Gastroesophageal sphincter (tissue), 4 donors: Measurements from ENCODE around the gene SLC39A1. TPM values are rescaled to one million over a fixed set of nuclear protein-coding genes. Genes with fewer than 3 reads are reported as not detected.
A peak's percentile ranks its signal among the peaks of the same experiment; 100 is the strongest.
"Not testable (repeated sequence)": the region's sequence is repeated elsewhere in the genome, so short reads cannot be mapped to it uniquely, and the experiment has no call there.

Experiments used
- ATAC-seq: fragments of 150-250 bp; one replicate; pipeline ENCODE4 v1.9.1; 2016; ENCODE audit warnings: mild to moderate bottlenecking, moderate library complexity
- H3K27ac ChIP-seq, 4 donors: fragments of 200-600 bp; sonication (generic) in 3 of 4; 1 replicate in 3 of 4; 2 replicates in 1 of 4; pipeline ENCODE4 v1.5.1; 2016 to 2019
- H3K27me3 ChIP-seq: fragments of 200-600 bp; sonication (generic); one replicate; pipeline ENCODE4 v1.5.1; 2019
- H3K36me3 ChIP-seq, 2 donors: fragments of 200-600 bp; sonication (generic); one replicate each; pipeline ENCODE4 v1.5.1; 2019; ENCODE audit warnings: control low read depth in 1 of 2
- H3K4me1 ChIP-seq, 3 donors: fragments of 200-600 bp; sonication (generic); 1 replicate in 2 of 3; 2 replicates in 1 of 3; pipeline ENCODE4 v1.5.1; 2016 to 2019; ENCODE audit warnings: control low read depth in 2 of 3
- H3K4me3 ChIP-seq, 2 donors: fragments of 200-600 bp; sonication (generic); one replicate each; pipeline ENCODE4 v1.5.1; 2019; ENCODE audit warnings: mild to moderate bottlenecking in 1 of 2, moderate library complexity in 1 of 2
- H3K9me3 ChIP-seq, 3 donors: fragments of 200-600 bp; sonication (generic); one replicate each; pipeline ENCODE4 v1.5.1; 2017 to 2019; ENCODE audit warnings: control low read depth in 2 of 3
- EP300 ChIP-seq: sonication (generic); formaldehyde crosslinking; IDR thresholded peaks from one replicate; pipeline ENCODE4 v1.6.1; 2017; ENCODE audit warnings: antibody characterized with exemption, mild to moderate bottlenecking
- POLR2A ChIP-seq, 2 donors: fragments of 450-650 bp; IDR thresholded peaks; one replicate each; pipeline ENCODE4 v1.6.1; 2017; ENCODE audit warnings: antibody characterized with exemption in 2 of 2, mild to moderate bottlenecking in 2 of 2, moderate library complexity in 1 of 2
- POLR2AphosphoS5 ChIP-seq: sonication (generic); formaldehyde crosslinking; IDR thresholded peaks from one replicate; pipeline ENCODE4 v1.6.1; 2017; ENCODE audit warnings: antibody characterized with exemption
- WGBS, 2 donors: methylation state at CpG; one replicate each; pipeline ENCODE4 v1.1.5; 2018; ENCODE audit warnings: low coverage in 1 of 2; 5-methylcytosine and 5-hydroxymethylcytosine counted together
- small RNA-seq, 4 donors: library from RNA; depleted of rRNA; stranded (forward); fragments of <200 nt; gene quantifications; one replicate each; pipeline ENCODE3, GENCODE V24; 2016
- total RNA-seq, 4 donors: library from RNA; depleted of rRNA; stranded (reverse); fragments of >200 nt; gene quantifications; one replicate each; pipeline ENCODE4 v1.1.0, GENCODE V29; 2016
- TF ChIP-seq, protein P1 (sequence below), 4 experiments: fragments of 200-600 bp in 2 of 4; fragments of 450-650 bp in 2 of 4; sonication (generic) in 1 of 4; IDR thresholded peaks; one replicate each; pipeline ENCODE4 v1.5.1; 2017 to 2019; ENCODE audit warnings: antibody characterized with exemption in 4 of 4, mild to moderate bottlenecking in 2 of 4, moderate library complexity in 2 of 4

SLC39A1 gene
- total RNA-seq, 4 donors from 2014 or later: 64.8 to 115 (median 106) TPM

DNA sequence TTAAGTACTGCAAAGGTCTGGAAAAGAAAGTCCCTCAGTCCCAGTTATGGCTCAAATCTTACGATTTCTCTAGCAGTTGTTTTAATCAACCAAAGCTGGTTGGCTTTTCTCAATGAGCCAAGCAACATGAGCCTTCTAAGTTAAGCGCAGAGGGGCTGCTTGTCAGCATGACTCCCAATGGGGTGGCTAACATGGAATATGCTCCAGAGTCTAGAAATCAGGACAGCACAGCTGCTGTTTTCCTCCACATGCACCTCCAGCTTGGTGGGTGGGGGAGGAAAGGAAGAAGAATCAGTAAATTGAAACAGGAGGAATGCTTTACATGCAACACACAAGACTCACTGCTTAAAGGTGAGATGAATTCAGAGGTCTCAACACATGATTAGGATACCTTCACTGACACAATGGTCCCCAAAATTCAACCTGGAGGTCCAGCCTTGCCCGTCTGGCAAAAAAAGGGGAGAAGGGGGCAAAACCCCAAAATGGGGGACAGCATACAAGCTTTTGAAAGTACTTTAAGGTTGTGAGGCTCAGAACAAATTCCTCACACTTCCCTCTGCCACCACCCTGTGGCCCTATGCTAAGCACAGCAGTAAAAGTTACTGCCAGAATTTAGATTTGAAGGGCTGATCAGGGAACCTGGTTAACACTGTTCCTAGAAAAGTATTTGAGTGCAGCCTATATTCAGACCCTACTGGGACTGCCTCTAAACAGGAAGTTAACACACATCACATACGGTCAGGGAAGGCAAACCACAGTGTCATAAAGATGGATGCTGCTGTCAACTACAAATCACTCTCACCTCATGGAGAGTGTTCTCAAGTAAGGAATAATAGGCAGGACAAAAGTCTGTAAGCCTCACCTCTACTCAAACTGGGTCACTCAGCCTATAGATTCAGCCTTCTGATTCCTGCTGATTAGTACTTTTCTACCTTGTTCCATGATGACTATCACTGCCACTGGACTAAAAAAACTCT lies 43.2 kb downstream of the SLC39A1 start:
- H3K4me3 ChIP-seq: peak overlapping the region in 1 of 2 donors; percentile 95
- ATAC-seq: no peak
- peaks cover 2 to 64% (median 29%) of the 10 kb centered on the region in 3 donors for H3K4me1 ChIP-seq
- peak overlapping the region in 3 of 4 donors; percentile 28 to 95 (median 44) for H3K27ac ChIP-seq
- TF ChIP-seq EP300: no peak
- TF ChIP-seq, protein P1, sequence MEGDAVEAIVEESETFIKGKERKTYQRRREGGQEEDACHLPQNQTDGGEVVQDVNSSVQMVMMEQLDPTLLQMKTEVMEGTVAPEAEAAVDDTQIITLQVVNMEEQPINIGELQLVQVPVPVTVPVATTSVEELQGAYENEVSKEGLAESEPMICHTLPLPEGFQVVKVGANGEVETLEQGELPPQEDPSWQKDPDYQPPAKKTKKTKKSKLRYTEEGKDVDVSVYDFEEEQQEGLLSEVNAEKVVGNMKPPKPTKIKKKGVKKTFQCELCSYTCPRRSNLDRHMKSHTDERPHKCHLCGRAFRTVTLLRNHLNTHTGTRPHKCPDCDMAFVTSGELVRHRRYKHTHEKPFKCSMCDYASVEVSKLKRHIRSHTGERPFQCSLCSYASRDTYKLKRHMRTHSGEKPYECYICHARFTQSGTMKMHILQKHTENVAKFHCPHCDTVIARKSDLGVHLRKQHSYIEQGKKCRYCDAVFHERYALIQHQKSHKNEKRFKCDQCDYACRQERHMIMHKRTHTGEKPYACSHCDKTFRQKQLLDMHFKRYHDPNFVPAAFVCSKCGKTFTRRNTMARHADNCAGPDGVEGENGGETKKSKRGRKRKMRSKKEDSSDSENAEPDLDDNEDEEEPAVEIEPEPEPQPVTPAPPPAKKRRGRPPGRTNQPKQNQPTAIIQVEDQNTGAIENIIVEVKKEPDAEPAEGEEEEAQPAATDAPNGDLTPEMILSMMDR (IDR thresholded peaks at IDR 0.05): peak in 3 of 4 experiments; percentile 13 to 31 (median 21)
- no peaks in the 10 kb centered on the region for H3K36me3 ChIP-seq
- no peaks in the 10 kb centered on the region for H3K9me3 ChIP-seq
- H3K27me3 ChIP-seq: no peaks in the 10 kb centered on the region
- 17 to 21% methylated on average over 2 to 4 of the region's 4 CpGs for WGBS, 2 donors

DNA sequence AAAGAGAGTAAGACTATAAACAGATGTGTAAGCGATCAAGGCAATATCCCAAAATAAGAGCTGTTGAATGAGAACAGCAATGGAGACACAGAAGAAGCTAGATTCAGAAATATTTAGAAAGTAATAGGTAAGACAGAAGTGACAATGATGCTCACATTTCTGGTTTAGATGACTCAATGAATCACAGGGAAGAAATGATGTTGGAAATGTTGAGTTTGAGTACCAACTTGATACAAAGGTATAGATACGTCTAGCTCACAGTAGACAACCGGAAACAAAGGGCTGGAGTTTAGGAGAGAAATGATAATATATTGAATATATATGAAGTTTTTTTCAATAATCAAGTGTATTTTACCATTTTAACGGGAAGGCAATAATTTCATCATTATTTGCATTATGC lies 47.0 kb downstream of the SLC39A1 start:
- Histone ChIP-seq H3K36me3 (no peaks in the 10 kb centered on the region), H3K27ac (no peak overlapping the region), H3K27me3 (no peaks in the 10 kb centered on the region), H3K4me3 (no peak overlapping the region), H3K4me1 (peaks cover 2 to 76% (median 18%) of the 10 kb centered on the region in 3 donors), H3K9me3 (no peaks in the 10 kb centered on the region)
- ATAC-seq: no peak
- WGBS, 2 donors: 69 to 70% methylated on average over 4 of the region's 4 CpGs
- TF ChIP-seq POLR2A (IDR thresholded peaks at IDR 0.05) (no peak), EP300 (no peak), POLR2AphosphoS5 (no peak)
- TF ChIP-seq, protein P1 (IDR thresholded peaks at IDR 0.05): no peak

DNA sequence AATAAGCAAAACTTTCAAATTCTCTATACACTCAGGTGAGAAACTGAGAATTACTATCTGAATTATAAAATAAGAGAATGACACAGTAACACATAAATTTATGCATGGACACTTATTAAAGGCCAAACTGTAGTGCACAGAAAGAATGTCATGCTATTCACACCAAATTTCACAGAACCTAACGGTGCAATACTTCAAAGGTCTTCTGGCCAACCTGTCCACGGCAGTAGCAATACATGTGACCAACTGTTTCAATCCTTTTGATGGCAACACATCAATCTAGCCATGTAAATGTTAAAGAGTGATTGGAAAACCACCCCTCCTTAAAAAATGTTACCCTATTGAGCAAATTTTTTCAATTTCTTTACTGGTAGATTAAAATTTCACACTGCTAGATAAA lies 51.0 kb downstream of the SLC39A1 start:
- 54 to 65% methylated on average over 2 of the region's 2 CpGs for WGBS, 2 donors
- Histone ChIP-seq H3K4me1 (peaks cover 0 to 45% (median 0%) of the 10 kb centered on the region in 3 donors), H3K36me3 (peaks cover 0 to 8% of the 10 kb centered on the region in 2 donors), H3K4me3 (no peak overlapping the region), H3K27me3 (no peaks in the 10 kb centered on the region), H3K9me3 (no peaks in the 10 kb centered on the region), H3K27ac (no peak overlapping the region)
- no peak for ATAC-seq
- no peak for TF ChIP-seq POLR2A (IDR thresholded peaks at IDR 0.05)
- TF ChIP-seq EP300: no peak
- no peak for TF ChIP-seq POLR2AphosphoS5
- TF ChIP-seq, protein P1 (IDR thresholded peaks at IDR 0.05): no peak

DNA sequence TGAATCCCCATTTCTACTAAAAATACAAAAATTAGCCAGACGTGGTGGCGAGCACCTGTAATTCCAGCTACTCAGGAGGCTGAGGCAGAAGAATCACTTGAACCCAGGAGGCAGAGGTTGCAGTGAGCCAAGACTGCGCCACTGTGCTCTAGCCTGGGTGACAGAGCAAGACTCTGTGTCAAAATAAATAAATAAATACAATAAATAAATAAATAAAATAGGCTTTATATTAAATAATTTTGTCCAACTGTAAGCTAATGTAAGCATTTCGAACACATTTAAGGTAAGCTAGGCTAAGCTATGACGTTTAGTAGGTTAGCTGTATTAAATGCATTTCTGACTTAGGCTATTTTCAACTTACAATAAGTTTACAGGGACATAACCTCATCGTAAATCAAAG lies 52.8 kb downstream of the SLC39A1 start:
- not testable (repeated sequence) for H3K27me3 ChIP-seq, ATAC-seq, H3K27ac ChIP-seq, H3K36me3 ChIP-seq, H3K4me3 ChIP-seq, H3K9me3 ChIP-seq
- peaks cover 0 to 46% (median 0%) of the 10 kb centered on the region in 3 donors for H3K4me1 ChIP-seq
- 78 to 79% methylated on average over 6 of the region's 6 CpGs for WGBS, 2 donors

Small RNA genes lying within 50 kb of the gene (small RNA-seq; reads per million reads assigned to genes)
- gene MIR6737: 0 to 0.38 (median 0) reads per million in 4 donors

Other genes starting within 250 kb of the SLC39A1 start
- 10 to 100 TPM; 31.4 to 55.3 (median 43.5) TPM for gene INTS3, start 235.5 kb downstream of the SLC39A1 start, total RNA-seq
- 10 to 100 TPM; 18.8 to 30.7 (median 21.6) TPM for gene SLC27A3, start 188.1 kb downstream of the SLC39A1 start, total RNA-seq
- gene GATAD2B, start 40.6 kb downstream of the SLC39A1 start, total RNA-seq: 10 to 100 TPM; 18.4 to 30.8 (median 23.8) TPM
- 10 to 100 TPM; 10.2 to 46.5 (median 32.3) TPM for gene DENND4B, start 16.8 kb downstream of the SLC39A1 start, total RNA-seq
- 10 to 100 TPM; 13.9 to 21.2 (median 15.6) TPM for gene CRTC2, start 4.9 kb downstream of the SLC39A1 start, total RNA-seq
- gene CREB3L4, start 4.4 kb upstream of the SLC39A1 start, total RNA-seq: 10 to 100 TPM in 1 of 4 donors, 1 to 10 TPM in 3; 5.1 to 10.4 (median 6.8) TPM
- gene JTB, start 14.1 kb upstream of the SLC39A1 start, total RNA-seq: 100 to 1,000 TPM; 158 to 193 (median 180) TPM
- gene RAB13, start 22.8 kb upstream of the SLC39A1 start, total RNA-seq: 10 to 100 TPM; 43.6 to 50.7 (median 48.9) TPM
- 1,000 to 10,000 TPM in 3 of 4 donors, 100 to 1,000 TPM in 1; 990 to 4,016 (median 2,721) TPM for gene RPS27, start 27.2 kb upstream of the SLC39A1 start, total RNA-seq
- gene NUP210L, start 191.5 kb upstream of the SLC39A1 start, total RNA-seq: not detected
- 100 to 1,000 TPM in 3 of 4 donors, 10 to 100 TPM in 1; 95.9 to 275 (median 151) TPM for gene TPM3, start 228.6 kb upstream of the SLC39A1 start, total RNA-seq
- gene CFAP141, start 242.8 kb upstream of the SLC39A1 start, total RNA-seq: not detected